Fibroblast of lung (primary cell): ENCODE data around the gene RIN2. TPM values are rescaled to one million over a fixed set of nuclear protein-coding genes. Genes with fewer than 3 reads are reported as not detected.

Experiments used
- DNase-seq, 2 donors: peaks; one replicate each; pipeline versions ENCODE4 v3.0.0 to v3.0.0-alpha.2; 2010; ENCODE audit warnings: low read depth in 2 of 2
- H2AFZ ChIP-seq: 2 replicates; pipeline ENCODE4 v1.5.1; 2012; ENCODE audit warnings: low read length, control low read depth, inconsistent platforms
- H3K27ac ChIP-seq: 2 replicates; pipeline ENCODE4 v1.5.1; 2011; ENCODE audit warnings: low read length, control low read depth; ENCODE audit not compliant: insufficient read depth
- H3K27me3 ChIP-seq: 2 replicates; pipeline ENCODE4 v1.5.1; 2011; ENCODE audit warnings: mild to moderate bottlenecking, low read length; ENCODE audit not compliant: control insufficient read depth, insufficient read depth
- H3K36me3 ChIP-seq: 2 replicates; pipeline ENCODE4 v1.5.1; 2011; ENCODE audit warnings: low read length; ENCODE audit not compliant: control insufficient read depth, insufficient read depth
- H3K4me1 ChIP-seq: 2 replicates; pipeline ENCODE4 v1.5.1; 2011; ENCODE audit warnings: low read length; ENCODE audit not compliant: control insufficient read depth, insufficient read depth; ENCODE audit errors: extremely low read depth
- H3K4me2 ChIP-seq: 2 replicates; pipeline ENCODE4 v1.5.1; 2011; ENCODE audit warnings: low read length, control low read depth; ENCODE audit not compliant: insufficient read depth; ENCODE audit errors: extremely low read depth
- H3K4me3 ChIP-seq, 4 experiments: fragments of 200-600 bp in 1 of 4; sonication (generic) in 1 of 4; replicated peaks in 1 of 4; 2 replicates each; pipeline ENCODE4 v1.5.1; 2011 to 2016; ENCODE audit warnings: low read length in 4 of 4, low read depth in 3 of 4, mild to moderate bottlenecking in 3 of 4, control low read depth in 2 of 4, inconsistent platforms in 1 of 4, mixed read lengths in 1 of 4; ENCODE audit not compliant: insufficient read depth in 1 of 4; ENCODE audit errors: control extremely low read depth in 1 of 4
- H3K79me2 ChIP-seq: 2 replicates; pipeline ENCODE4 v1.5.1; 2012; ENCODE audit warnings: mild to moderate bottlenecking, low read length, inconsistent platforms; ENCODE audit not compliant: control insufficient read depth, insufficient read depth
- H3K9ac ChIP-seq: 2 replicates; pipeline ENCODE4 v1.5.1; 2011; ENCODE audit warnings: mild to moderate bottlenecking, low read length, control low read depth; ENCODE audit not compliant: insufficient read depth
- H3K9me3 ChIP-seq: 2 replicates; pipeline ENCODE4 v1.5.1; 2012; ENCODE audit warnings: low read depth, low read length; ENCODE audit not compliant: control insufficient read depth, insufficient read depth
- H4K20me1 ChIP-seq: 2 replicates; pipeline ENCODE4 v1.5.1; 2011; ENCODE audit warnings: low read length; ENCODE audit not compliant: control insufficient read depth, insufficient read depth; ENCODE audit errors: extremely low read depth
- CTCF ChIP-seq, 2 donors: IDR thresholded peaks in 1 of 2; conservative IDR thresholded peaks in 1 of 2; 1 replicate in 1 of 2; 2 replicates in 1 of 2; pipeline ENCODE4 v1.5.1; 2011 to 2012; ENCODE audit warnings: low read length in 2 of 2, control low read depth in 1 of 2, inconsistent platforms in 1 of 2, low read depth in 1 of 2, mild to moderate bottlenecking in 1 of 2
- EZH2 ChIP-seq: IDR thresholded peaks from 2 replicates; pipeline ENCODE4 v1.5.1; 2012; ENCODE audit warnings: low read length, control low read depth, mild to moderate bottlenecking; ENCODE audit errors: missing control alignments
- polyA plus RNA-seq, 2 donors: library from polyadenylated mRNA; depleted of rRNA in 1 of 2; stranded (reverse) in 1 of 2; unstranded in 1 of 2; fragments of >200 nt; gene quantifications; 2 replicates each; pipeline ENCODE4 v1.2.1, GENCODE V29; 2011 to 2012; ENCODE audit warnings: missing spikeins in 1 of 2
- total RNA-seq: library from RNA; depleted of rRNA; stranded (reverse); fragments of >200 nt; gene quantifications from 2 replicates; pipeline ENCODE4 v1.2.1, GENCODE V29; 2014

RIN2 gene
- total and polyA plus RNA-seq, 2 donors (not counting 1 experiment from before 2014, with no cell fraction given): 30.2 to 61.4 TPM

- H3K79me2 ChIP-seq: no peaks in the 10 kb centered on the region
- H2AFZ ChIP-seq: no peak overlapping the region
- H3K36me3 ChIP-seq: no peaks in the 10 kb centered on the region
- H3K4me2 ChIP-seq: no peak overlapping the region
- TF ChIP-seq CTCF (conservative IDR thresholded peaks at IDR 0.05 in 1 of 2, IDR thresholded peaks at IDR 0.05 in 1 of 2; ENCODE audit: low read depth in 1 of 2, low read length in 2 of 2) (no peak), EZH2 (no peak)
- no peak overlapping the region for H3K9ac ChIP-seq
- DNase-seq: no peak
- no peak overlapping the region for H3K27ac ChIP-seq
- no peaks in the 10 kb centered on the region for H4K20me1 ChIP-seq
- peaks cover 4% of the 10 kb centered on the region for H3K4me1 ChIP-seq
- H3K4me3 ChIP-seq: no peak overlapping the region
- no peaks in the 10 kb centered on the region for H3K9me3 ChIP-seq
- H3K27me3 ChIP-seq: no peaks in the 10 kb centered on the region
Measured at GRCh38 chr20:19777315-19777714, 19.3 kb downstream of the RIN2 start.

- Histone ChIP-seq H3K79me2 (no peaks in the 10 kb centered on the region), H3K4me1 (peaks cover 4% of the 10 kb centered on the region), H3K36me3 (no peaks in the 10 kb centered on the region), H3K4me3 (no peak overlapping the region), H3K9ac (no peak overlapping the region), H4K20me1 (no peaks in the 10 kb centered on the region), H2AFZ (no peak overlapping the region), H3K9me3 (no peaks in the 10 kb centered on the region), H3K27ac (no peak overlapping the region), H3K4me2 (no peak overlapping the region), H3K27me3 (no peaks in the 10 kb centered on the region)
- no peak for DNase-seq
- TF ChIP-seq CTCF (conservative IDR thresholded peaks at IDR 0.05 in 1 of 2, IDR thresholded peaks at IDR 0.05 in 1 of 2; ENCODE audit: low read depth in 1 of 2, low read length in 2 of 2) (no peak), EZH2 (no peak)
Measured at GRCh38 chr20:19777981-19778380, 19.9 kb downstream of the RIN2 start.

GRCh38 chr20:19778404-19778803, 20.3 kb downstream of the RIN2 start:
- no peak for DNase-seq
- Histone ChIP-seq H3K79me2 (no peaks in the 10 kb centered on the region), H3K9ac (no peak overlapping the region), H3K4me1 (peaks cover 4% of the 10 kb centered on the region), H3K36me3 (no peaks in the 10 kb centered on the region), H3K4me3 (no peak overlapping the region), H3K27me3 (no peaks in the 10 kb centered on the region), H3K9me3 (no peaks in the 10 kb centered on the region), H3K4me2 (no peak overlapping the region), H3K27ac (no peak overlapping the region), H4K20me1 (no peaks in the 10 kb centered on the region), H2AFZ (no peak overlapping the region)
- no peak for TF ChIP-seq CTCF (conservative IDR thresholded peaks at IDR 0.05 in 1 of 2, IDR thresholded peaks at IDR 0.05 in 1 of 2; ENCODE audit: low read depth in 1 of 2, low read length in 2 of 2)
- TF ChIP-seq EZH2: no peak
